HepG2 (cell line): ENCODE data around the gene RAB38.

Experiments used
- CEBPB ChIP-seq: IDR thresholded peaks from 2 replicates; pipeline ENCODE4 v1.6.1; 2011; ENCODE audit warnings: low read depth, low read length, improper control_type of control experiment, borderline replicate concordance
- ESRRA ChIP-seq: sonication (generic); formaldehyde crosslinking; IDR thresholded peaks from 2 replicates; pipeline ENCODE4 v1.5.1; 2020; ENCODE audit warnings: mild to moderate bottlenecking, low read depth, missing genetic modification reagents
- ZBTB1 ChIP-seq: sonication (generic); formaldehyde crosslinking; IDR thresholded peaks from 2 replicates; pipeline ENCODE4 v1.4.0; 2020; ENCODE audit warnings: missing genetic modification reagents, borderline replicate concordance
- ZNF260 ChIP-seq: sonication (generic); formaldehyde crosslinking; IDR thresholded peaks from 2 replicates; pipeline ENCODE4 v1.4.0; 2020; ENCODE audit warnings: missing genetic modification reagents, low read depth, mild to moderate bottlenecking, borderline replicate concordance
- ZNF3 ChIP-seq: IDR thresholded peaks from 2 replicates; pipeline ENCODE4 v1.7.0; 2017; ENCODE audit warnings: inconsistent platforms
- ZNF607 ChIP-seq: sonication (generic); formaldehyde crosslinking; IDR thresholded peaks from 2 replicates; pipeline ENCODE4 v1.5.1; 2020; ENCODE audit warnings: missing genetic modification reagents, mild to moderate bottlenecking, borderline replicate concordance
- TF ChIP-seq, protein P1 (sequence below): sonication (generic); formaldehyde crosslinking; IDR thresholded peaks from 2 replicates; pipeline ENCODE4 v1.5.0; 2020; ENCODE audit warnings: mild to moderate bottlenecking, missing genetic modification reagents, moderate library complexity
- TF ChIP-seq, protein P2 (sequence below): sonication (generic); formaldehyde crosslinking; IDR thresholded peaks from 2 replicates; pipeline ENCODE4 v1.5.0; 2020; ENCODE audit warnings: mild to moderate bottlenecking, missing genetic modification reagents
- TF ChIP-seq, protein P3 (sequence below): sonication (generic); formaldehyde crosslinking; IDR thresholded peaks from 2 replicates; pipeline ENCODE4 v1.4.0; 2020; ENCODE audit warnings: missing genetic modification reagents
- TF ChIP-seq, protein P4 (sequence below), 2 experiments: sonication (generic) in 1 of 2; formaldehyde crosslinking in 1 of 2; IDR thresholded peaks; 2 replicates each; pipeline versions ENCODE4 v1.4.0 to v1.6.1; 2016 to 2020; ENCODE audit warnings: borderline replicate concordance in 1 of 2, low read depth in 1 of 2, mild to moderate bottlenecking in 1 of 2, missing genetic modification reagents in 1 of 2

DNA sequence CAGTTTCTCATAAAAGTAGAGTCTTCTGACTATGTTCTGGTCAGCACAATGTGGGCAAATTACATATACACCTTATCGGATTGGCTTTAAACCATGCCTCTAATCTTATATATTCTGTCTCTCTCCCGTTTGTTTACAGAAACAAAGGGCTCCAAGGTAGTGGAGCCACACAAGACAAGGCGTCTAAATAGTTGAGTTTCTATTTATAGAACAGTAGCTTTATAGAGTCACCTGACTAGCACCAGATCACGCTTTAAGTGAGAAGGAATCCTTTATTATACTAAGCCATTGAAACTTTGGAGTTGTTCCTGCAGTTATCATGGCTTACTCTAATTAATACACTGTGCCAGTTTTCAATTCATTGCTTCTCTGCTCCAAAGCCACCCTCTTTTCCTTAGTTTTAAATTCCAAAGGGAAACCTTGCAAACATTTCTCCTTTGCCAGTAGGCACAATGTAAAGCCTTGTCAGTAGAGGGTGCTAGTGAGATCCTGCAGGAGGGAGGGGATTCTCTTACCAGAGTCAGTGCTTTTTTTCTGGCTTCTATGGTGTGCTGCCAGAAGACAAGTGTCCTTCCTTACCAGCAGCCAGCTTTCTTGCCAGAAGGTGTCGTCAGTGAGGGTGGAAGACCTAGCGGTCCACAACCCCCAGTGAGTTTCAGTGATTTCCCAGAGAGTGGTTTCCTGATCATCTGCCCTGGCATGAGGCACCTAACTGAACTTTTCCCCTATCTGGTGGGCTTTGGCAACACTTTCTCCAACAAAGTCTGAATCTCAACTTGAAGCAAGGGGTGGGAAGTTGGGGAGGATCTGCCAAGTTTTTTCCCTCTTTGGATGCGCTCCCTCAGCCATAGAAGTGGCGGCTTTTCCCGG is 71.7 kb downstream of the RAB38 start:
- TF ChIP-seq ZNF260 (no peak), ESRRA (CRISPR knock-in tag) (no peak), ZNF3 (CRISPR knock-in tag) (no peak), ZBTB1 (CRISPR knock-in tag) (no peak), CEBPB (no peak), ZNF607 (CRISPR knock-in tag) (no peak)
- TF ChIP-seq, protein P1, sequence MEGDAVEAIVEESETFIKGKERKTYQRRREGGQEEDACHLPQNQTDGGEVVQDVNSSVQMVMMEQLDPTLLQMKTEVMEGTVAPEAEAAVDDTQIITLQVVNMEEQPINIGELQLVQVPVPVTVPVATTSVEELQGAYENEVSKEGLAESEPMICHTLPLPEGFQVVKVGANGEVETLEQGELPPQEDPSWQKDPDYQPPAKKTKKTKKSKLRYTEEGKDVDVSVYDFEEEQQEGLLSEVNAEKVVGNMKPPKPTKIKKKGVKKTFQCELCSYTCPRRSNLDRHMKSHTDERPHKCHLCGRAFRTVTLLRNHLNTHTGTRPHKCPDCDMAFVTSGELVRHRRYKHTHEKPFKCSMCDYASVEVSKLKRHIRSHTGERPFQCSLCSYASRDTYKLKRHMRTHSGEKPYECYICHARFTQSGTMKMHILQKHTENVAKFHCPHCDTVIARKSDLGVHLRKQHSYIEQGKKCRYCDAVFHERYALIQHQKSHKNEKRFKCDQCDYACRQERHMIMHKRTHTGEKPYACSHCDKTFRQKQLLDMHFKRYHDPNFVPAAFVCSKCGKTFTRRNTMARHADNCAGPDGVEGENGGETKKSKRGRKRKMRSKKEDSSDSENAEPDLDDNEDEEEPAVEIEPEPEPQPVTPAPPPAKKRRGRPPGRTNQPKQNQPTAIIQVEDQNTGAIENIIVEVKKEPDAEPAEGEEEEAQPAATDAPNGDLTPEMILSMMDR (CRISPR knock-in tag), result peak; percentile 73
- TF ChIP-seq, protein P2, sequence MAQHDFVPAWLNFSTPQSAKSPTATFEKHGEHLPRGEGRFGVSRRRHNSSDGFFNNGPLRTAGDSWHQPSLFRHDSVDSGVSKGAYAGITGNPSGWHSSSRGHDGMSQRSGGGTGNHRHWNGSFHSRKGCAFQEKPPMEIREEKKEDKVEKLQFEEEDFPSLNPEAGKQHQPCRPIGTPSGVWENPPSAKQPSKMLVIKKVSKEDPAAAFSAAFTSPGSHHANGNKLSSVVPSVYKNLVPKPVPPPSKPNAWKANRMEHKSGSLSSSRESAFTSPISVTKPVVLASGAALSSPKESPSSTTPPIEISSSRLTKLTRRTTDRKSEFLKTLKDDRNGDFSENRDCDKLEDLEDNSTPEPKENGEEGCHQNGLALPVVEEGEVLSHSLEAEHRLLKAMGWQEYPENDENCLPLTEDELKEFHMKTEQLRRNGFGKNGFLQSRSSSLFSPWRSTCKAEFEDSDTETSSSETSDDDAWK (CRISPR knock-in tag), result no peak
- TF ChIP-seq, protein P3, sequence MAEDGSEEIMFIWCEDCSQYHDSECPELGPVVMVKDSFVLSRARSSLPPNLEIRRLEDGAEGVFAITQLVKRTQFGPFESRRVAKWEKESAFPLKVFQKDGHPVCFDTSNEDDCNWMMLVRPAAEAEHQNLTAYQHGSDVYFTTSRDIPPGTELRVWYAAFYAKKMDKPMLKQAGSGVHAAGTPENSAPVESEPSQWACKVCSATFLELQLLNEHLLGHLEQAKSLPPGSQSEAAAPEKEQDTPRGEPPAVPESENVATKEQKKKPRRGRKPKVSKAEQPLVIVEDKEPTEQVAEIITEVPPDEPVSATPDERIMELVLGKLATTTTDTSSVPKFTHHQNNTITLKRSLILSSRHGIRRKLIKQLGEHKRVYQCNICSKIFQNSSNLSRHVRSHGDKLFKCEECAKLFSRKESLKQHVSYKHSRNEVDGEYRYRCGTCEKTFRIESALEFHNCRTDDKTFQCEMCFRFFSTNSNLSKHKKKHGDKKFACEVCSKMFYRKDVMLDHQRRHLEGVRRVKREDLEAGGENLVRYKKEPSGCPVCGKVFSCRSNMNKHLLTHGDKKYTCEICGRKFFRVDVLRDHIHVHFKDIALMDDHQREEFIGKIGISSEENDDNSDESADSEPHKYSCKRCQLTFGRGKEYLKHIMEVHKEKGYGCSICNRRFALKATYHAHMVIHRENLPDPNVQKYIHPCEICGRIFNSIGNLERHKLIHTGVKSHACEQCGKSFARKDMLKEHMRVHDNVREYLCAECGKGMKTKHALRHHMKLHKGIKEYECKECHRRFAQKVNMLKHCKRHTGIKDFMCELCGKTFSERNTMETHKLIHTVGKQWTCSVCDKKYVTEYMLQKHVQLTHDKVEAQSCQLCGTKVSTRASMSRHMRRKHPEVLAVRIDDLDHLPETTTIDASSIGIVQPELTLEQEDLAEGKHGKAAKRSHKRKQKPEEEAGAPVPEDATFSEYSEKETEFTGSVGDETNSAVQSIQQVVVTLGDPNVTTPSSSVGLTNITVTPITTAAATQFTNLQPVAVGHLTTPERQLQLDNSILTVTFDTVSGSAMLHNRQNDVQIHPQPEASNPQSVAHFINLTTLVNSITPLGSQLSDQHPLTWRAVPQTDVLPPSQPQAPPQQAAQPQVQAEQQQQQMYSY (CRISPR knock-in tag), result no peak
- TF ChIP-seq, protein P4, sequence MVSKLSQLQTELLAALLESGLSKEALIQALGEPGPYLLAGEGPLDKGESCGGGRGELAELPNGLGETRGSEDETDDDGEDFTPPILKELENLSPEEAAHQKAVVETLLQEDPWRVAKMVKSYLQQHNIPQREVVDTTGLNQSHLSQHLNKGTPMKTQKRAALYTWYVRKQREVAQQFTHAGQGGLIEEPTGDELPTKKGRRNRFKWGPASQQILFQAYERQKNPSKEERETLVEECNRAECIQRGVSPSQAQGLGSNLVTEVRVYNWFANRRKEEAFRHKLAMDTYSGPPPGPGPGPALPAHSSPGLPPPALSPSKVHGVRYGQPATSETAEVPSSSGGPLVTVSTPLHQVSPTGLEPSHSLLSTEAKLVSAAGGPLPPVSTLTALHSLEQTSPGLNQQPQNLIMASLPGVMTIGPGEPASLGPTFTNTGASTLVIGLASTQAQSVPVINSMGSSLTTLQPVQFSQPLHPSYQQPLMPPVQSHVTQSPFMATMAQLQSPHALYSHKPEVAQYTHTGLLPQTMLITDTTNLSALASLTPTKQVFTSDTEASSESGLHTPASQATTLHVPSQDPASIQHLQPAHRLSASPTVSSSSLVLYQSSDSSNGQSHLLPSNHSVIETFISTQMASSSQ (IDR thresholded peaks at IDR 0.05; ENCODE audit: low read depth), result no peak
- TF ChIP-seq, protein P4 (CRISPR knock-in tag; IDR thresholded peaks at IDR 0.05; ENCODE audit: borderline replicate concordance), result no peak
